Common myeloid progenitor, CD34-positive (primary cell): ENCODE results near the gene ART5.

Source experiments
- CTCF ChIA-PET: fragments of 350-600 bp; sonication (Branson Sonifier 250); formaldehyde crosslinking; loops from one replicate; lab custom pipeline; 2021; ENCODE audit warnings: antibody characterized with exemption; lab: Charles Lee
- POLR2A ChIA-PET: fragments of 350-600 bp; sonication (Branson Sonifier 250); formaldehyde crosslinking; loops from one replicate; lab custom pipeline; 2021; ENCODE audit warnings: antibody characterized with exemption; lab: Charles Lee
- DNase-seq, 3 donors: peaks; one replicate each; pipeline versions ENCODE4 v3.0.0 to v3.0.0-alpha.2; 2013
- H3K27ac ChIP-seq, 2 experiments: 1 replicate in 1 of 2; 2 replicates in 1 of 2; pipeline ENCODE4 v1.7.0; 2013; ENCODE audit warnings: inconsistent platforms in 2 of 2, low read length in 2 of 2, mild to moderate bottlenecking in 2 of 2, low read depth in 1 of 2, moderate library complexity in 1 of 2; ENCODE audit not compliant: severe bottlenecking in 2 of 2, insufficient read depth in 1 of 2, poor library complexity in 1 of 2
- H3K27me3 ChIP-seq, 5 experiments: replicated peaks in 2 of 5; 1 replicate in 3 of 5; 2 replicates in 2 of 5; pipeline versions ENCODE4 v1.6.1 to v1.7.0; 2013; ENCODE audit warnings: low read length in 4 of 5, mild to moderate bottlenecking in 2 of 5, moderate library complexity in 2 of 5, inconsistent platforms in 1 of 5; ENCODE audit not compliant: insufficient read depth in 5 of 5, control insufficient read depth in 4 of 5
- H3K36me3 ChIP-seq, 4 experiments: 1 replicate in 2 of 4; 2 replicates in 2 of 4; pipeline versions ENCODE4 v1.6.1 to v1.7.0; 2013; ENCODE audit warnings: low read length in 3 of 4, control low read depth in 1 of 4, mild to moderate bottlenecking in 1 of 4; ENCODE audit not compliant: control insufficient read depth in 4 of 4, insufficient read depth in 4 of 4
- H3K4me1 ChIP-seq, 4 experiments: 1 replicate in 3 of 4; 2 replicates in 1 of 4; pipeline versions ENCODE4 v1.6.1 to v1.7.1; 2013; ENCODE audit warnings: low read length in 3 of 4, mild to moderate bottlenecking in 3 of 4, control low read depth in 1 of 4, inconsistent platforms in 1 of 4, moderate library complexity in 1 of 4; ENCODE audit not compliant: control insufficient read depth in 4 of 4, insufficient read depth in 4 of 4; ENCODE audit errors: control extremely low read depth in 1 of 4
- H3K4me3 ChIP-seq, 7 experiments: 1 replicate in 4 of 7; 2 replicates in 3 of 7; pipeline versions ENCODE4 v1.5.1 to v1.7.0; 2013; ENCODE audit warnings: mild to moderate bottlenecking in 7 of 7, low read length in 6 of 7, moderate library complexity in 6 of 7, inconsistent platforms in 2 of 7, low read depth in 2 of 7, control low read depth in 1 of 7; ENCODE audit not compliant: insufficient read depth in 4 of 7, control insufficient read depth in 1 of 7; ENCODE audit errors: extremely low read depth in 1 of 7
- H3K9me3 ChIP-seq, 5 experiments: 1 replicate in 4 of 5; 2 replicates in 1 of 5; pipeline versions ENCODE4 v1.6.1 to v1.7.1; 2013; ENCODE audit warnings: low read length in 4 of 5, mild to moderate bottlenecking in 2 of 5, inconsistent platforms in 1 of 5, low read depth in 1 of 5, moderate library complexity in 1 of 5; ENCODE audit not compliant: control insufficient read depth in 4 of 5, insufficient read depth in 2 of 5; ENCODE audit errors: control extremely low read depth in 1 of 5
- WGBS: methylation state at CpG from one replicate; pipeline ENCODE4 v1.1.5; 2013; ENCODE audit not compliant: insufficient coverage; 5-methylcytosine and 5-hydroxymethylcytosine counted together

ART5 gene

DNA sequence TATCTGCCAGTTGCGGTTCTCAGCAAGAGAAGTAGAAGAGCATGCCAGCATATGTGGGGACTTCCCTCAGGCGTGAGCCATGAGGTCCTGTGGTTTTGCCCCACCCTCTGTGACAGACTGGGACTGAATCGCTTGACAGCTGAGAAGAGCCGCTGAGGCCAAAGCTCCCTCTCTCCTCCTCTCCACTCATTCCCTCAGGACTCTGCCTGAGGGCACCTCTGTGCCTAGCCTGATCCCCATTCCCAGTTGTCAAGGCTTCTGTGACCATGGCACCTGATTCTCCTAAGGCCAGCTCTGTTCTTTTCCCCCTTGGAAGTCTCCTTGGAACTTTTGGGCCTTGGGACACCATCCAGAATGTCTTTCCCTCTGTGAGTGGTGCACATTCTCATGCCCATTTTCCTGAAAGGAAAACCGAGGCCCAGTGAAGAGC lies 27.0 kb downstream of the ART5 start:
- 20% methylated on average over 5 of the region's 5 CpGs for WGBS
- Histone ChIP-seq H3K4me3 (peak overlapping the region in 1 of 7 experiments; percentile 29), H3K27me3 (no peaks in the 10 kb centered on the region), H3K27ac (no peak overlapping the region), H3K9me3 (peaks cover 0 to 2% (median 0%) of the 10 kb centered on the region in 5 experiments), H3K36me3 (no peaks in the 10 kb centered on the region), H3K4me1 (peaks cover 6 to 29% (median 18%) of the 10 kb centered on the region in 4 experiments)
- ChIA-PET CTCF (interaction anchor here (3.2 kb wide), 1 partner anchor 12 kb away, joined by 28 read pairs; no protein-coding TSS in a partner anchor), POLR2A (interaction anchor here (0.7 to 1.8 kb wide), 2 partner anchors 12 to 23 kb away, joined by 3 to 8 read pairs; no protein-coding TSS in a partner anchor)
- DNase-seq = peak; percentile 82 to 95 (median 95)

DNA sequence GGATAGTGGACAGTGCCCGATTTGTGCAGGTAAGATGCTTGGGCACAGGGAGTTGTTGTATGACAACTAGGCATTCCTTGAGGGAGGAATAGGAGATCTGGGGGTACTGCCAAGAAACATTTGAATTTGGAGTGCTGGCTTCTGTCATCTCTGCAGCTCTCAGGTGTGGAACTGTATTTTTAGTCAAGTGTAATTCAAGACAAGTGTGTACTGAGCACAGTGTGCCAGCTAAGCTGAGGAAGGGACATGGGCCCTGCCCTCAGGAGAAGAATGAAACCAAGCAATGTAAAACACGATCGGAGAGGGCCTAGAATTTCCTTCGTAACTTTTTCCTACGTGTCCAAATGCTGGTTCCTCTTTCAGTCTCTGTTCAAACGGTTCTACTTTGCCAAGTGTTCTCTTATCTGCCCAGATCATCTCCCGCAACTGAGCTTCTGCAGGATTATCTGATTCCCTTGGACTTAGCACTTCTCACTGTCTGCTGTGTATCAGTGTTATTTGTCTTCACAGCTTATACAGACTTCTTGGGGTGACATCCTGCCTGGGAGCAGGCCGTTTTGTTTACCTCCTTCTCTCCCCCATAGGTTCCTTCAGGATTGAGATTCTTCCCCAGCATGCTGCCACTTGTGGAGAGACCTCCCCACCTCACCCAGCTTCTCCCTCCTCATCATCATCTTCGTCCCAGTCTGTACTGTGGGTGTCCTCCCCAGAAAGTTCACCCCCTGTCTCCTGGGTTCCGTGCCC lies 27.6 kb downstream of the ART5 start:
- WGBS = 10% methylated on average over 10 of the region's 10 CpGs
- peak in 2 of 3 donors; percentile 32 to 47 for DNase-seq
- Histone ChIP-seq H3K36me3 (no peaks in the 10 kb centered on the region), H3K9me3 (peaks cover 0 to 2% (median 0%) of the 10 kb centered on the region in 5 experiments), H3K4me1 (peaks cover 6 to 29% (median 18%) of the 10 kb centered on the region in 4 experiments), H3K27me3 (no peaks in the 10 kb centered on the region), H3K4me3 (peak overlapping the region in 2 of 7 experiments; percentile 29 to 51), H3K27ac (no peak overlapping the region)
- CTCF ChIA-PET = interaction anchor here (1.7 to 3.2 kb wide), 2 partner anchors 12 to 33 kb away, joined by 3 to 28 read pairs; no protein-coding TSS in a partner anchor
- POLR2A ChIA-PET = interaction anchor here (0.7 to 1.8 kb wide), 2 partner anchors 12 to 22 kb away, joined by 3 to 8 read pairs; no protein-coding TSS in a partner anchor

DNA sequence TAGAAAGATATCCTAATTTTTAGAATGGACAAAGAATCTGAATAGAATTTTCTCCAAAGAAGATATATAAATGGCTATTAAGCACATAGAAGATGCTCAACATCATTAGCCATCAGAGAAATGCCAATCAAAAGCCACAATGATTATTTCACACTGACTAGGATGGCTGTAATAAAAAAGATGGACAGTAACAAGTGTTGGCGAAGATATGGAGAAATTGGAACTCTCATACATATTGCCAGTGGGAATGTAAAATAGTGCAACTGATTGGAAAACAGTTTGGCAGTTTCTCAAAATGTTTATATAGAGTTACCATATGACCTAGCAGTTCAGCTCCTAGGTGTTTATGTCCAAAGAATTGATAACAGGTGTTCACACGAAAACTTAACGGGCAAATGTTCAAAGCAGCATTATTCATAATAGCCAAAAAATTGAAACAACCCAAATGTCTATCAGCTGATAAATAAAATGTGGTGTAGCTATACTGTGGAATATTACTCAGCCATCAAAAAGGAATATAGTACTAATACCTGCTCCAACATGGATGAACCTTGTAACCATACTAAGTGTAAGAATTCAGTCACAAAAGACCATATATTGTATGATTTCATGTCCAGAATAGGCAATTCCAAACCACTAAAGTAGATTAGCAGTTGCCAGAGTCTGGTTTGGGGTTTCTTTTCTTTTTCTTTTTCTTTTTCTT lies 29.7 kb downstream of the ART5 start:
- no peak for DNase-seq
- ChIA-PET POLR2A (no interaction called here), CTCF (interaction anchor here (0.6 to 1.3 kb wide), 3 partner anchors 12 to 15 kb away, joined by 3 to 5 read pairs (median 4); no protein-coding TSS in a partner anchor)
- no peaks in the 10 kb centered on the region for H3K36me3 ChIP-seq
- H3K27me3 ChIP-seq = no peaks in the 10 kb centered on the region
- 100% methylated on average over 1 of the region's 3 CpGs for WGBS
- H3K27ac ChIP-seq = no peak overlapping the region
- H3K9me3 ChIP-seq = peaks cover 0 to 2% (median 0%) of the 10 kb centered on the region in 5 experiments
- H3K4me1 ChIP-seq = peaks cover 6 to 29% (median 18%) of the 10 kb centered on the region in 4 experiments
- no peak overlapping the region for H3K4me3 ChIP-seq

DNA sequence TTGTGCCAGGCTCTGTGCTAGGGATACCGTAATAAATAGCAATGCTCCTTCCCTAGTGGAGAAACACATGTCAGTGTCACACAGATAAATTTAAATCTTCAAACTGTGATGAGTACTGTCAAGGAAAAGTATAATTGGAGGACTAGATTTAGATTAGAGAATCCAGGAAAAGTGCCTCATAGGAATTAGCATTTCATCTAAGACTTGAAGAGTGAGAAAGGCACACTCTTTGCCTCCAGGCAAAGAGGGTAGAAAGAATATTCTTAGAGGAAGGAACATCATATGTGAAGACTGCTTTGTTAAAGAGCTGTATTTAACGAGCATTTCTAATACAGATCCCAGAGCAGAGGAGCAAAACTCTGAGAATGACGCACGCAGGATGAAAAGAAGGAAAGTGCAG lies 30.9 kb downstream of the ART5 start:
- ChIA-PET CTCF (interaction anchor here (0.7 to 3.8 kb wide), 3 partner anchors 9 to 122 kb away, joined by 3 to 30 read pairs (median 18); no protein-coding TSS in a partner anchor), POLR2A (no interaction called here)
- Histone ChIP-seq H3K4me1 (peaks cover 6 to 22% (median 18%) of the 10 kb centered on the region in 4 experiments), H3K9me3 (peaks cover 0 to 2% (median 0%) of the 10 kb centered on the region in 5 experiments), H3K27ac (no peak overlapping the region), H3K4me3 (no peak overlapping the region), H3K27me3 (no peaks in the 10 kb centered on the region), H3K36me3 (no peaks in the 10 kb centered on the region)
- WGBS = 100% methylated on average over 1 of the region's 4 CpGs
- no peak for DNase-seq

DNA sequence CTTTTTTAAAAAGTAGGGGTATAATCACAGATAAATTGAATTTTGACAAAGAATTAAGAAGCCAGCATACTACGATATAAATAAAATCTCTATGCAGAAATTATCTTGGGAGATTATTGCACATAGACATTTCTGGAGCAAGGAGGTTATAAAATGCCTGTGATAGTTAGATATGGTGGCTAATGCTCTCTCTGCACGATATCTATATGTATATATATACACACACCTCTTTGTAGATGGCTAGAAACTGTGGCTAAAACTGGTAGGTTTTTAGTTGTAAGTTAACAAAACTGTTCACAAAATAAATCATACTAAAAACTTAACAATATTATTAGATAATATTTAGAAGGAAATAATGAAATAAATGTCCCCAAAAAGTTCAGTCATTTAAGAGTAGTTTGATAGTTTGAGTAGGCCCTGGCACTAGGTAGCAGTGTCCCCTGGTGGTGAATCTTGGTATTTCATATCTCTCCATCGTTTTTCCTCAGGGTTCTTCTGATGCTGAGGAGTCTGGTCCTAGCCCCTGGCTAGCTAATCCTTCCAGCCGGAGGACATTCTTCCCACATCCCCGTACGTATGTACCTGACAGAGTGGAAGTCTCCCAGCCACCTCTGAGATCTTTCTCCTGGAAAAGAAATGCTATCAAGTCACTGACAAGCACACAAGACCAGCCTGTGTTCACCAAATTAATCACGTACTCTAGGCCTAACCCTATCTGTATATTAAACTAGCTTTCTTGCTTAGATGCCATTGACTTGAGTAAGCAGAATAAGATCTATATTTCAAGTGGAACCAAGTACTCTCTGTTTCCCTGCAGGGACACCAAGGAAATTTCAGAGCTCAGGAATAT lies 32.2 kb downstream of the ART5 start:
- 20% methylated on average over 2 of the region's 7 CpGs for WGBS
- POLR2A ChIA-PET = no interaction called here
- H3K27ac ChIP-seq = no peak overlapping the region
- DNase-seq = peak; percentile 48 to 61 (median 52)
- H3K4me1 ChIP-seq = peaks cover 0 to 12% (median 11%) of the 10 kb centered on the region in 4 experiments
- H3K4me3 ChIP-seq = no peak overlapping the region
- CTCF ChIA-PET = interaction anchor here (0.6 to 3.8 kb wide), 8 partner anchors 10 to 876 kb away, joined by 3 to 30 read pairs (median 3); no protein-coding TSS in a partner anchor
- no peaks in the 10 kb centered on the region for H3K27me3 ChIP-seq
- H3K36me3 ChIP-seq = no peaks in the 10 kb centered on the region
- peaks cover 0 to 2% (median 0%) of the 10 kb centered on the region in 5 experiments for H3K9me3 ChIP-seq

DNA sequence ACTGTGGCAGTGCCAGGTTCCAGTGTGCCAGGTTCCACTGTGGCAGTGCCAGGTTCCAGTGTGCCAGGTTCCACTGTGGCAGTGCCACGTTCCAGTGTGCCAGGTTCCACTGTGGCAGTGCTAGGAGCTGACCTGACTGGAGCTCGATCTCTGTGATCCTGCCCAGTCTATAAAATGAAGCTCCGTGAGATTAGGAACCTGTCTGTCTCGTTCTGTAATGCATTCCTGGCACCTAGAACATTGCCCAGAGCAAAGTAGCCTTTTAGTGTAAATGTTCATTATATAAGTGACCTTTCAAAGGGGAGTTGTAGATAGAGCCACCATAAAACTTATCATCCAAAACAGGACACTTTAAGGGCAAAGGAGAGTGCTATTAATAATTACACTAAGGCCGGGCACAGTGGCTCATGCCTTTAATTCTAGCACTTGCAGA lies 36.0 kb downstream of the ART5 start:
- no peaks in the 10 kb centered on the region for H3K36me3 ChIP-seq
- no peak overlapping the region for H3K27ac ChIP-seq
- H3K27me3 ChIP-seq = no peaks in the 10 kb centered on the region
- CTCF ChIA-PET = interaction anchor here (0.6 kb wide), 1 partner anchor 217 kb away, joined by 3 read pairs; no protein-coding TSS in a partner anchor
- POLR2A ChIA-PET = no interaction called here
- H3K4me3 ChIP-seq = no peak overlapping the region
- WGBS = 95% methylated on average over 5 of the region's 5 CpGs
- DNase-seq = no peak
- no peaks in the 10 kb centered on the region for H3K4me1 ChIP-seq
- H3K9me3 ChIP-seq = no peaks in the 10 kb centered on the region
